HG03558 (cell line): ENCODE data around the gene TK1.

Experiments used
- ATAC-seq: cut with Tn5 transposase; IDR thresholded peaks from one replicate; pipeline ENCODE4 v1.9.1; 2021; ENCODE audit warnings: moderate number of reproducible peaks; ENCODE audit not compliant: unreplicated experiment; ENCODE audit errors: extremely low read depth

TK1 gene

DNA sequence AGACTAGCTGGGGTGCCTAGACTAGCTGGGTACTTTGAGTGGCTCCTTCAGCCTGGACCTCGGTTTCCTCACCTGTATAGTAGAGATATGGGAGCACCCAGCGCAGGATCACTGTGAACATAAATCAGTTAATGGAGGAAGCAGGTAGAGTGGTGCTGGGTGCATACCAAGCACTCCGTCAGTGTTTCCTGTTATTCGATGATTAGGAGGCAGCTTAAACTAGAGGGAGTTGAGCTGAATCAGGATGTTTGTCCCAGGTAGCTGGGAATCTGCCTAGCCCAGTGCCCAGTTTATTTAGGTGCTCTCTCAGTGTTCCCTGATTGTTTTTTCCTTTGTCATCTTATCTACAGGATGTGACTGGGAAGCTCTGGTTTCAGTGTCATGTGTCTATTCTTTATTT is 36.2 kb upstream of the TK1 start:
- no peak for ATAC-seq

DNA sequence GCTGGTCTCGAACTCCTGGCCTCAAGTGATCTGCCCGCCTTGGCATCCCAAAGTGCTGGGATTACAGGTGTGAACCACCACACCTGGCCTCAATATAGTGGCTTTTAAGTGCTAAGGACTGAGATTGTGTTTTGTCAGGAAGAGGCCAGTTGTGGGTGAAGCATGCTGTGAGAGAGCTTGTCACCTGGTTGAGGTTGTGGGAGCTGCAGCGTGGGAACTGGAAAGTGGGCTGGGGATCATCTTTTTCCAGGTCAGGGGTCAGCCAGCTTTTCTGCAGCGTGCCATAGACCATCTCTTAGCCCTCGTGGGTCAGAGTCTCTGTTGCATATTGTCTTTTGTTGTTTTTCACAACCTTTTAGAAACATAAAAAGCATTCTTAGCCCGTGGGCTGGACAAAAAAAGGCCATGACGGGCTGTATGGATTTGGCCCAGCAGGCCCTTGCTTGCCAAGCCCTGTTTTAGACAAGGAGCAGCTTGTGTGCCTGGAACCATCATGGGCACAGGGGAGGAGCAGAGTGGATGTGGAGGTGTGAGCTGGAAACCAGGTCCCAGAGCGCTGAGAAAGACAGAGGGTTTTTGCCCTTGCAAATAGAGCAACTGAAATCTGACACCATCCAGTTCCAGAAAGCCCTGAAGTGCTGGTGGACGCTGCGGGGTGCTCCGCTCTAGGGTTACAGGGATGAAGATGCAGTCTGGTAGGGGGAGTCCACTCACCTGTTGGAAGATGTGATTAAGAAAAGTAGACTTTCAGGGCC is 32.7 kb upstream of the TK1 start:
- ATAC-seq: no peak

GRCh38 chr17:78214706-78215061 is 27.8 kb upstream of the TK1 start:
- ATAC-seq: no peak

DNA sequence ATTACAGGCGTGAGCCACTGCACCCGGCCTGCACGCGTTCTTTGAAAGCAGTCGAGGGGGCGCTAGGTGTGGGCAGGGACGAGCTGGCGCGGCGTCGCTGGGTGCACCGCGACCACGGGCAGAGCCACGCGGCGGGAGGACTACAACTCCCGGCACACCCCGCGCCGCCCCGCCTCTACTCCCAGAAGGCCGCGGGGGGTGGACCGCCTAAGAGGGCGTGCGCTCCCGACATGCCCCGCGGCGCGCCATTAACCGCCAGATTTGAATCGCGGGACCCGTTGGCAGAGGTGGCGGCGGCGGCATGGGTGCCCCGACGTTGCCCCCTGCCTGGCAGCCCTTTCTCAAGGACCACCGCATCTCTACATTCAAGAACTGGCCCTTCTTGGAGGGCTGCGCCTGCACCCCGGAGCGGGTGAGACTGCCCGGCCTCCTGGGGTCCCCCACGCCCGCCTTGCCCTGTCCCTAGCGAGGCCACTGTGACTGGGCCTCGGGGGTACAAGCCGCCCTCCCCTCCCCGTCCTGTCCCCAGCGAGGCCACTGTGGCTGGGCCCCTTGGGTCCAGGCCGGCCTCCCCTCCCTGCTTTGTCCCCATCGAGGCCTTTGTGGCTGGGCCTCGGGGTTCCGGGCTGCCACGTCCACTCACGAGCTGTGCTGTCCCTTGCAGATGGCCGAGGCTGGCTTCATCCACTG is 27.3 kb upstream of the TK1 start, which contains the start of gene BIRC5:
BIRC5 (plus strand) TSS at position 238 of the 690 bp plus-strand sequence; CDS start at position 302, 64 bp downstream.
- no peak for ATAC-seq

- ATAC-seq: no peak
Observed at GRCh38 chr17:78211032-78211431, 24.2 kb upstream of the TK1 start.

- ATAC-seq: no peak
Observed at GRCh38 chr17:78210111-78210510, 23.3 kb upstream of the TK1 start.

- no peak for ATAC-seq
Observed at GRCh38 chr17:78208486-78208885, 21.6 kb upstream of the TK1 start.

- no peak for ATAC-seq
Observed at GRCh38 chr17:78206298-78206697, 19.4 kb upstream of the TK1 start.

- ATAC-seq: no peak
Observed at GRCh38 chr17:78205124-78205775, 18.4 kb upstream of the TK1 start.

GRCh38 chr17:78204387-78205123 is 17.7 kb upstream of the TK1 start:
- ATAC-seq: no peak

DNA sequence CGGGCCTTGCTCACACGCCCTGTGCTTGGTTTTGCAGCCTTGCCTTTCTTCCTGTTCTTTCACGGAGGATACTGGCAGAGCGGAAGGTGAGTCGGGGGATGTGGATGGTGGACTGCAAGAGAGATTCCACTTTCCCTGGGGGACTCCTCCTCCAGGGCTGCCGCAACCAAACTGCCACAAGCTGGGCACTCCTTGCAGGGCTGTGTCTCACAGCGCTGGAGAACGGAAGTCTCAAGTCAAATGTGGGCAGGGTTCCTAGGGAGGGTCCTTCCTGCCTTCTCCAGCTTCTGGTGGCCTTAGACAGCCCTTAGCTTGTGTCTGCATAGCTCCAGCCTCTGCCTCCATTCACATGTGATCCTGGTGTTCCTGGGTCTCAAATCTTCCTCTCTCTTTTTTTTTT is 15.8 kb upstream of the TK1 start:
- ATAC-seq: no peak

GRCh38 chr17:78200451-78200850 is 13.6 kb upstream of the TK1 start:
- no peak for ATAC-seq

GRCh38 chr17:78197147-78197832 is 10.4 kb upstream of the TK1 start:
- ATAC-seq: no peak

- no peak for ATAC-seq
Observed at GRCh38 chr17:78196716-78197115, 9.9 kb upstream of the TK1 start.

- no peak for ATAC-seq
Observed at GRCh38 chr17:78185981-78186691, 716 bp downstream of the TK1 start.

DNA sequence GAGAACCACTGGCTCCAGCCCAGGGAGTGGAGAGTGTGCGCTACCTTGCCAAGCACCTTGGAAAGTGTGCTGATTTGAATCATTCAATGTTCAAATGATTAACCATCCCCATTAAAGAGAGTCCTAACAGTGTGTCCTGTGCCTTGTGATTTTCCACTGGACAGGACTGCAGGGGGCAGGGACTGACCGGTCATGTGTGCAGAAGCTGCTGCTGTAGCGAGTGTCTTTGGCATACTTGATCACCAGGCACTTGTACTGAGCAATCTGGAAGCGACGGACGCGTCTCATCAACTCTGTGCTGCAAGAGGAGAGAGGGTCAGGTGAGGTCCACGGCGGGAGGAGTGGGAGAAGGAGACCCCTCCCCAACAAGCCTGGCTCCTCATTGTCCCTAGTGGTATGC is 2.0 kb downstream of the TK1 start:
- no peak for ATAC-seq

DNA sequence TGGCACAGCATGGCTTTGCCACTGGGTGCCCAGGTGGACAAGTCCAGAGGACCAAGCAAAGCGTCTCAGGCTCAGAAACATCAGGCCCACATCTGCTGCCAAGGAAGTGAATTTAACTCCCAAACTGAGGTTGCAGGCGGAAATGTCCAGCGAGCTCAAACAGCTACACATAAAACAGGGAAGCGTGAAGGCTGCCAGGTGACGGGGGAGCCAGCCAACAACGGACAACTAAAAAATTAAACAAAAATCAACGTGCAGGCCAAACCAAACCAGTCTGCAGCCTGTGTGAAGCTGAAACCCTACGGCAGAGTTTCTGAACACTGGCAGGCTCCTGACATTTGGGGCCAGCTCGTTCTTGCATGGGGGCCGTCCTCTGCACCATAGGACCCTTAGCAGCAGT is 2.5 kb downstream of the TK1 start:
- ATAC-seq: no peak

DNA sequence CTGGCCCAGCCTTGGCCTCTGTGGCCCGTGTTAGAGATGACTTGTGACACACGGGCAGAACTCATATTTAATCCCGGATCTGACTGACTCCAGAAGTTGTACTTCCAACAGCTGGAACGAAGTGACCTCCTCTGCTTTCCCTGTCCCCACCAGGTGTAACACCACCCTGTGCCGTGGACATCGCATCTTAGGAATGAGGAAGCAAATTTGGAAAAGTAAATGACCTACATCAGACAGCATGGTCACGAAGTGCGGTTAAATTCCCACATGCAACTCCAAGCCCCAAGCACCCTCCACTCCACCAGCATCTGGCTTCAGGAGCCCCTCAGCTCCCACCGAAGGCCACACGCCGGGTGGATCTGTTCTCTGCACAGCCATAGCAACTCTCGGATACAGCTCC is 2.9 kb downstream of the TK1 start:
- ATAC-seq: no peak

- ATAC-seq: no peak
Observed at GRCh38 chr17:78182504-78182903, 4.3 kb downstream of the TK1 start.

- ATAC-seq: no peak
Observed at GRCh38 chr17:78180508-78180907, 6.3 kb downstream of the TK1 start.
